DMS153 (cell line): ENCODE measurements around the gene IQCB1.
A peak's percentile ranks its signal among the peaks of the same experiment; 100 is the strongest.
"Not testable (repeated sequence)": the region's sequence is repeated elsewhere in the genome, so short reads cannot be mapped to it uniquely, and the experiment has no call there.

Experiments used
- DNase-seq: peaks from one replicate; lab custom pipeline; 2025; lab: John Stamatoyannopoulos, UW

Gene IQCB1, protein sequence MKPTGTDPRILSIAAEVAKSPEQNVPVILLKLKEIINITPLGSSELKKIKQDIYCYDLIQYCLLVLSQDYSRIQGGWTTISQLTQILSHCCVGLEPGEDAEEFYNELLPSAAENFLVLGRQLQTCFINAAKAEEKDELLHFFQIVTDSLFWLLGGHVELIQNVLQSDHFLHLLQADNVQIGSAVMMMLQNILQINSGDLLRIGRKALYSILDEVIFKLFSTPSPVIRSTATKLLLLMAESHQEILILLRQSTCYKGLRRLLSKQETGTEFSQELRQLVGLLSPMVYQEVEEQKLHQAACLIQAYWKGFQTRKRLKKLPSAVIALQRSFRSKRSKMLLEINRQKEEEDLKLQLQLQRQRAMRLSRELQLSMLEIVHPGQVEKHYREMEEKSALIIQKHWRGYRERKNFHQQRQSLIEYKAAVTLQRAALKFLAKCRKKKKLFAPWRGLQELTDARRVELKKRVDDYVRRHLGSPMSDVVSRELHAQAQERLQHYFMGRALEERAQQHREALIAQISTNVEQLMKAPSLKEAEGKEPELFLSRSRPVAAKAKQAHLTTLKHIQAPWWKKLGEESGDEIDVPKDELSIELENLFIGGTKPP

DNA sequence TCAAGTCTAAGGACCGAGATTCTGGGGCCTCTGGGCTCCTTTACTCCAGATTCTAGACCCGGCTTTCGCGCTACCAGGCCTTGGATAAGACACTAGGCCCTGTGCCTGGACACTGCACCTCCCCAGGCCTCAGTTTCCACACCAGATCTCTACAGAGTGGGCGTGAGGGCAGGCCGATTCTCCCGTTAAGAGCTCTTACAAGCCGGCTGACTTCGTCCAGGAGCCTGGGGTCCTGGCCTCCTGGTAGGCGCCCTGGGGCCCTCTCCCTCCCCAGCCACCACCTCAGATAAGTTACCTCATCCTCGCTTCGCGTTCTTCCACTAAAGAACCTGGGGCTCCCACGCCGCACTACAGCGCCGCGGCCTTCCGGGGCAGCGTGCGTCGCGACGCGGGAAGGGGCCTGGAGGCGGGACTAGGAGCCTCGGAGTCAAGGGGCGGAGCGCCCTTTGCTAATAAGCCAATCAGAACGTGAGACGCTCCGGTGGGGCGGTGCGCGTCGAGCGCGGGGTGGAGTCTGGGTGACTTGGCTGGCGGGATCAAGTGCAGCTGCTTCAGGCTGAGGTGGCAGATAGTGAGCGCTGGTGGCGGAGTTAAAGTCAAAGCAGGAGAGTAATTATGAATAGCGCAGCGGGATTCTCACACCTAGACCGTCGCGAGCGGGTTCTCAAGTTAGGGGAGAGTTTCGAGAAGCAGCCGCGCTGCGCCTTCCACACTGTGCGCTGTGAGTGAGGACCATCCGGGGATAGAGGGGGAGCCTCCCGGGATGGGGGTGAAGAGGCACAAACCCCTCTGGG, at the start of gene IQCB1, which contains the start of gene EAF2:
Gene IQCB1 (minus strand): TSS at position 390 of the 794 bp plus-strand sequence. CDS start 6,100 bp downstream, outside the sequence.
Gene EAF2 (plus strand): TSS at position 539 of the 794 bp plus-strand sequence. CDS start 77 bp downstream, at position 616.
- peak; percentile 92 for DNase-seq

DNA sequence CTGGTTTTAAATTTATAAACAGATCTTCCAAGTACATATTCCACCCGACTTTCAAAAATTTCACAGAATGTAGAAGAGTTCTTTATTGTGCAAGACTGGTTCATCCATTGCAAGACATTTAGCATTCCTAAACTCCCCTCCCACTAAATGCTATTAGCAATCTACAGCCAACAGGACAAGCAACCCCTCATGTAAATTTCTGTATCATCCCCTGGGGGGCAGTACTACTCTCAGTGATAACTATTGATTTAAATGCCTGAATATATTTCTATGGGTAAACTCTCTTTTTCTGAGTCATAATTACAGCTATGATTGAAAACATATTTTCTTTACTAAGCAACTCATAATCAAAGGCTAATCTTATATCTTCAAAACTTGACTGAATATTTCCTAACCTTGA, 48.6 kb upstream of the IQCB1 start:
- DNase-seq, result peak; percentile 7

DNA sequence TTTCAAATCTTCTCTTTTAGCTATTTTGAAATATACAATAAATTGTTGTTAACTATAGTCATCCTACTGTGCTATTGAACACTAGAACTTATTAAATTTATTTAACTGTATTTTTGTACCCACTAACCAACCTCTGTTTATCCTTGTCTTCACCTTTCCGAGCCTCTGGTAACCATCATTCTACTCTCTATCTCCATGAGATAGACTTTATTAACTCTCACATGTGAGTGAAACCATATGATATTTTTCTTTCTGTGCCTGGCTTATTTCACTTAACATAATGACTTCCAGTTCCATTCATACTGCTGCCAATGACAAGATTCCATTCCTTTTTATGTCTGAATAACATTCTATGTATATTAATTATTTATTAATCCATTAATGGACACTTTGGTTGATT, 43.6 kb upstream of the IQCB1 start:
- DNase-seq, result no peak

DNA sequence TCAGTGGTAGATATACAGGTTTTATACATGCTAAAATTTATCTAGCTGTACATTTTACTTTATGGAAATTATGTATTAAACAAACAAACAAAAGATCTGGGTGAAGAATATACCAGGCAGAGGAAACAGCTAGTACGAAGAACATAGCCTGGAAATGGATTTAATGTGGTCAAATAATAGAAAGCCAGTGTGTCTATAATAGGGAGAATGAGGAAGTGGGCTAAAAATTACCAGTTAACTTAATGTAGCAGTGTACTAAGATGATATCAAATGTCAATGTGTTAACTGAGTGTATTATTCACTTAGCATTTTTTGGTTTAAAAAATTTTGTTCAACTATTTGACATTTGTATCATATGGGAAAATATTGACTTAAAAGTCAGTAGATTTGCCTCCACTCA, 36.6 kb upstream of the IQCB1 start:
- DNase-seq, result peak; percentile 37

DNA sequence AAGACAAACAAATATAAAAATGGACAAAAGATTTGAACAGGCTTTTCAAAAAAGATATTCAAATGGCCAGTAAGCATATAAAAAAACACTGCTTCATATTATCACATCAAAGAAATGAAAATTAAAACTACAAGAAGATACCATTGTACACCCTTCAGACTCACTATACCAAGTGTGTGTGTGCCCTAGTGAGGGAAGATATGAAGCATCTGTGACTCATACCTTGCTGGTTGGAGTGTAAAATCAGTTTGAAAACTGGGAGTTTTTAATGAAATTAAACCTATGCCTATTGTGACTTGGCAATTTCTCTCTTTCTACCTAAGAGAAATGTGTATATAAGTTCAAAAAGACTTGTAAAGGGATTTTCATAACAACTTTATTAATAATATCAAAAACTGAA, 35.9 kb upstream of the IQCB1 start:
- no peak for DNase-seq

DNA sequence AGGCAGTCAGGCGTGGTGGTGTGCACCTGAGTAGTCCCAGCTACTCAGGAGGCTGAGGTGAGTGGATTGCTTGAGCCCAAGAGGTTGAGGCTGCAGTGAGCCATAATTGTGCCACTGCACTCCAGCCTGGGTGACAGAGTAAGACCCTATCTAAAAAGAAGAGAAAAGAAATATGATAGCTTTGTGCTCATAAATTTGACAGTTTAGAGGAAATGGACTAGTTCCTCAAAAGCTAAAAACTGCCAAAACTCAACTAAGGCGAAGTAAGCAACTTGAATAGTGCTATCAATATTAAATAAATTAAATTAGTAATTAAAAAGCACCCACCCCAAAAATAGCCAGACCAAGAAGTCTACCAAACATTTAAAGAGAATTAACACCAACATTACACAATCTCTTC, 34.9 kb upstream of the IQCB1 start:
- DNase-seq, result no peak

DNA sequence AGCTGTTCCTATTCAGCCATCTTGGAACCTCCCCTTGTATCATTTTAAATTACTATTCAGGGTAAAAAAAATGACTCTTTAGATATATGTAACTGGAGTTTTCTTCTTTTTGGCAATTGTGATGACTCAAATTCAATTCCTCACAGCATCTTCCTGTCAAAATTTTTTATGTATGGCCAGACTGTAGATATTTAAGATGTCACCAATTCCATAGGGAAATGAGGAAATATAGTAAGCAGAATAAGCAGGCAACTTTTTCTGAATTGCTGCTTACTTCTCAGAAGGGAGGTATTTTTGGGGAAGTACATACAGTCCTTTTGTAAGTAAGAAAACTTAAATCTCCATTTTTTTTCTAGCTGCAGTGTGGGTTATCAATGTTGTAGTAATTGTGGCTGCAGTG, 28.9 kb upstream of the IQCB1 start:
- DNase-seq, result no peak

DNA sequence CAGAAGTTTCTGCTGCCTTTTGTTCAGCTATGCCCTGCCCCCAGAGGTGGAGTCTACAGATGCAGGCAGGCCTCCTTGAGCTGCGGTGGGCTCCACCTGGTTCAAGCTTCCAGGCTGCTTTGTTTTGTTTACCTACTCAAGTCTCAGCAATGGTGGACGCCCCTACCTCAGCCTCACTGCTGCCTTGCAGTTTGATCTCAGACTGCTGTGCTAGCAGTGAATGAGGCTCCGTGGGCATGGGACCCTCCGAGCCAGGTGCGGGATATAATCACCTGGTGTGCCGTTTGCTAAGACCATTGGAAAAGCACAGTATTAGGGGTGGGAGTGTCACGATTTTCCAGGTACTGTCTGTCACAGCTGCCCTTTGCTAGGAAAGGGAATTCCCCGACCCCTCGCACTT, 28.4 kb upstream of the IQCB1 start:
- not testable (repeated sequence) for DNase-seq

DNA sequence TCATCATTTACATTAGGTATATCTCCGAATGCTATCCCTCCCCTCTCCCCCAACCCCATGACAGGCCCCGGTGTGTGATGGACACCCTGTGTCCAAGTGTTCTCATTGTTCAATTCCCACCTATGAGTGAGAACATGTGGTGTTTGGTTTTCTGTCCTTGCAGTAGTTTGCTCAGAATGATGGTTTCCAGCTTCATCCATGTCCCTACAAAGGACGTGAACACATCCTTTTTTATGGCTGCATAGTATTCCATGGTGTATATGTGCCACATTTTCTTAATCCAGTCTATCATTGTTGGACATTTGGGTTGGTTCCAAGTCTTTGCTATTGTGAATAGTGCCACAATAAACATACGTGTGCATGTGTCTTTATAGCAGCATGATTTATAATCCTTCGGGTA, 22.9 kb upstream of the IQCB1 start:
- DNase-seq, result not testable (repeated sequence)

DNA sequence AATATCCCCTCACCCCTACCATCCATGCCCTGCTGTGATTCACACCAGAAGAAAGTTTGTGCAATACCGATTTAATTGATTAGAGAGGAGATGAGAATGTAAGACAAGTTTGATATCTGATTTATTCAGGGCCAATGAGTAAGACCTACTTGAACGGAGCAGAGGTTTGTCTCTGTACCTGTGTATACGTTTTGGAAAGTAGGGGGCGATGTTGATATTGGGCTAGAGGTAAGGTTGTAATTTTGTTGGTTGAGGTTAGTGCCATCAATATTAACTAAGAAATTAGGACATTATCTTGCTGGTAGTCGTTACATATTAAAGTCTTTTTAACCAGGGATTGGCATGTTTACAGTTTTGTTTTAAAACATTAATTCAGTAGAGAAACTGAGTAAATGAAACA, 20.7 kb upstream of the IQCB1 start:
- no peak for DNase-seq

DNA sequence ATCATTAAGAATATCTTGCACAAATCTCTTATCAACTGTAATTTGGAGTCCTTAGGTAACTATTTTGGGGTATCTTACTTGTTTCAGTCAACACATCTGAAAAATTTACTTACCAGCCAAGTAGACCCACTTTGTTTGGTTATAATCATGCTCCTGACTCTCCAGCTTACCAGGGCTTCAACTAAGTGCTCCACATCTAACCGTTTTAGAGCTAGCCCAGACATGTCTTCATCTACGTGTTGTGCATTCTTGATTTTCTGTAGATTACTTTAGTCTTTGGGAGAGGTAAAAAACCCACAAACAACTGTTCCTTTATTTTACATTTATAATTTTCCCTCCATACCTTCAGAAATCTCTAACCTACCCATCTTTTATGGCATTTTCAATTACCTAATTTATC, 17.4 kb upstream of the IQCB1 start:
- DNase-seq, result no peak

DNA sequence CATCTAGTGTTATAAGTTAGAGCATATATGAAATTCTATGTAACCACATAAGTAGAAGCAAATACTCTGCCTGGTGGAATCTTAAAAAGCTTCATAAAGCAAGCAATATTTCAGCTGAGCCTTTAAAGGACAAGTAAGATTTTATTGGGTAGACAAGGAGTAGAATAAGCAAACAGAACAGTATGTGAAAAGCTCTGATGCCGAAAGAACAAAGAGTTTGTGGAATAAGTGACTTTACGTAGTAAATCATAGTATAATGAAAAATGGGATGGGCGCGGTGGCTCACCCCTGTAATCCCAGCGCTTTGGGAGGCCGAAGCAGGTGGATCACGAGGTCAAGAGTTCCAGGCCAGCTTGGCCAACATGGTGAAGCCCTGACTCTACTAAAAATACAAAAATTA, 10.0 kb upstream of the IQCB1 start:
- DNase-seq, result no peak

DNA sequence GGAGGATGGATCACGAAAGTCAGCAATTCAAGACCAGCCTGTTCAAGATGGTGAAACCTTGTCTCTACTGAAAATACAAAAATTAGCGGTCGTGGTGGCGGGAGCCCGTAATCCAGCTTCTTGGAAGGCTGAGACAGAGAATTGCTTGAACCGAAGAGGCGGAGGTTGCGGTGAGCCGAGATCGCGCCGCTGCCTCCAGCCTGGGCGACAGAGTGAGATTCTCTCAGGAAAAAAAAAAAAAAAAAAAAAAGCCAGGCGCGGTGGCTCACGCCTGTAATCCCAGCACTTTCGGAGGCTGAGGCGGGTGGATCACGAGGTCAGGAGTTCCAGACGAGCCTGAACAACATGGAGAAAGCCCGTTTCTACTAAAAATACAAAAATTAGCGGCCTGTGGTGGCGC, 5.1 kb upstream of the IQCB1 start:
- DNase-seq, result no peak

DNA sequence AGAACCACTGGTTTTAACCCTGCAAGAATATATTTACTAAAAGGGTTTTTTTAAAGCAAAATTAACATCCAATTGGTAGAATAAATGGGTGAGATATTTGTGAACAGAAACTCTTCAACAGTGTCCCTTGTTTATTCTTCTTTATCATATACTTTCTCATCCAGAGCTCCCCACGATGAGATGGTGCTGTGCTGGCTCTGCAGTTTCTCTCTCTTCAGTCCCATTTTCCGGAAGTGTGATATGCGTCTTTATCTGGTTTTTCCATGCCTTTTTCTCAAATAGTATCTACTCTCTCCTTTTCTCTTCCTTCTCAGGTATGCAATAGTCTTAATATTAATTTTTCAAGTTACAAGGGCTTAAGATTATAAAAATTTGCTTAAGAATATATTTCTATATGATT, 1.6 kb upstream of the IQCB1 start:
- DNase-seq, result no peak

DNA sequence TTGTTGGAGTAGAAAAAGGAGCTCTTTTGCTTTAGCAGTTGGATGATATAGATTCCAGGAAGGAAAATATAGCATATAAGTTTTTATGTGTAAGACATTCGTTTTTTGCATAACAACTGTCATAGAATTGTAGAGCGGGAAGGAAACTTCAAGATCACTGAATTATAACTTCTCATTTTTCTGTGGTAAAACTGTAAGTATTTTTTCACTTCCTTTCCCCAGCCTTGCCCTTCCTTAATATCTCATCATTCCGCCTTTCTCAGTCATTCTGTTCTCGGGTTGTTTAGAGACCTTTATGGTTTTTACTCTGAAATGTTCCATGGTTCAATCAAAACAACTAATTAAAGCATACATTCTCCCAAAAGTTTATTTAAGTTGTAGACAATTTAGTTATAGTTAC, 1.2 kb upstream of the IQCB1 start:
- no peak for DNase-seq

DNA sequence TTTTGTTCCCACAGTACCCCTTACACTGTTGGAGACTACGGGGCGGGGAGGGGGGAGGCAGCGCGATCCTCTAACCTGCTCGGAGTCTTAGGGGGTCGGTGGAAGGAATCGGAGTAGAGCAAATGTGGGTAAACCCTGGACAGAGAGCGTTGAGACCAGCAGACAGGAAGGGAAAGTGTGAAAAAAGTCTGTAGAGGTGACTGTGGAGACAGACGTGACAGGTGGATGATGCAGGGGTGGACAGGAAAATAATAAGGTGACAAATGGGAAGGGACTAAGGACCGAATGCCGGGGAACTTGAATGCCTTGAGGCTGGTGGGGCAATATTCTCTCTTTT, 573 bp upstream of the IQCB1 start:
- DNase-seq, result no peak

DNA sequence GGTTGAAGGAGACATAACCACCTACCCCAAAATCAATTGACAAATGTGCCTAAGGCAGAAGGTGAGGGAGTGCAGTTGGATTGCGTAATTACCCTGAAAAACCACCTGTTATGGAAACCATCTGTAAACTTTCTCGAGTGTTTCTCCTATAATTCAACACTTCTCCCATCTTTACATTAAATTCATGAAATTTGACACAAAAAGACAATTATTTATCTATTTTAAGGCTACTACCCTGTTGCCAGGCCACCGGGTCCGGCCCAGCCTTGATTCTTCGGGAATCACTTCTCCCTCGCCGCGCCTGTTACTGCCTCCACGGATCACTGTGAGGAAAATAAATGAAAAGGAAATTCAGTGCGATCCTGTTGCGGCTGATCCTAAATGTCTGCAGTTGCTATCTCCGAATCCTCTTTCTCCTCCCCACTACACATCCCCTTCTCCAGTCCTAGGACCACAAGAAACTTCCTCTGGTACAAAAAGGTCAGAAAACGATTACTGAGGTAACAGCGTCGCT, 646 bp downstream of the IQCB1 start:
- DNase-seq, result no peak

DNA sequence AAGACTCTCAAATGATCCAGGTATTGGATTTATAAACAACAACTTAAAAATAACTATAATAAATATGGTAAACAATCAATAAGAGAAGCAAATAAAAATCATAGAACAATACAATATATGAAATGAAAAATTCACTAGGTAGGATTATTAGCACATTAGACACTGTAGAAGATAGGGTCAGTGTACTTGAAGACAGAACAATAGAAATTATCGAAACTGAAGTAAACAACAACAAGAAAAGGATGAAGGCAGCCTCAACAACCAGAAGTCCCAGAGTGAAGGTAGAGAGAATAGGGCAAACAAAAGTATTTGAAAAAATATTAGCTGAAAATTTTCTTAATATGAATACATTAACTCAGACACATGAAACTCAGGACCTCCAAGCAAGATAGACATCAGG, 11.9 kb downstream of the IQCB1 start:
- DNase-seq, result no peak

DNA sequence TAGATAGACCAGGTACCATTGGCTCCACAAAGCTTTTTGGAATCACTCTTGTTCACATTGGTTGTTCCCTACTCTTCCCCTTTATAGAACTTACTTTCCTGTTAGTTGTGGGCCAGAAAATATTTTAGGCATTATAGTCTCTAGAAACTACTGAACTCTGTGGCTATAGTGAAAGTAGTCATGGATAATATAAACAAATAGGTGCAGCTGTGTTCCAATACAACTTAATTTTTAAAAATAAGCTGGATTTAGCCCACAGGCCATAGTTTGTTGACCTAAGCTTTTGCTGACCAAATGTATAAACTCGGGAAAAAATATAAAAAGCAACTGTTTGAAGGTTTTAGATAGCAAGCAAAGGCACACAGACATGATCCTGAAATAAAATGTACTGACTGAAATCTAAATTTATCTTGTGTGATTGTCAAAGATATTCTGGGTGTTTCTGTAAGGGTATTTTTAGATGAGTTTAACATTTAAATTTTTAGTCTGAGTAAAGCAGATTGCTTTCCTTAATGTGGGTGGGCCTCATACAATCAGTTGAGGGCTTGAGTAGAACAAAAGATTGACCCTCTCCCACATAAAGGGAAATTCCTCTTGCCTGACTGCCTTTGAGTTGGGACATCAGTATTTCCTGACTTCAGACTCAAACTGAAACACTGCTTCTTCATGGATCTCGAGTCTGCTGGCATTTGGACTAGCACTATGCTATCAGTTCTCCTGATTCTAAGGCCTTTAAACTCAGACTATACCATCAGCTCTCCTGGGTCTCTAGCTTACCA, 13.2 kb downstream of the IQCB1 start:
- no peak for DNase-seq

DNA sequence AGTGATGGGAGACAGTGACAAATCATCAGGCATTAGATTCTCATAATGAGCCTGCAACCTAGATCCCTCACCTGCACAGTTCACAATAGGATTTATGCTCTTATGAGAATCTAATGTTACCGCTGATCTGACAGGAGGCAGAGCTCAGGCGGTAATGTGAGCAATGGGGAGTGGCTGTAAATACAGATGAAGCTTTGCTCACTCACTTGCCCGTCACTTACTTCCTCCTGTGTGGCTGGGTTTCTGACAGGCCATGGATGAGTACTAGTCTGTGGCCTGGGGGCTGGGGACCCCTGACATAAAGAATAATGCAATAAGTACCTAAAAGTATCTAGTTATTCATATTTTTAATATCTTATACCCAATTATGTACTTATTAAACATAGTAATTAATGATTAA, 15.6 kb downstream of the IQCB1 start:
- no peak for DNase-seq

DNA sequence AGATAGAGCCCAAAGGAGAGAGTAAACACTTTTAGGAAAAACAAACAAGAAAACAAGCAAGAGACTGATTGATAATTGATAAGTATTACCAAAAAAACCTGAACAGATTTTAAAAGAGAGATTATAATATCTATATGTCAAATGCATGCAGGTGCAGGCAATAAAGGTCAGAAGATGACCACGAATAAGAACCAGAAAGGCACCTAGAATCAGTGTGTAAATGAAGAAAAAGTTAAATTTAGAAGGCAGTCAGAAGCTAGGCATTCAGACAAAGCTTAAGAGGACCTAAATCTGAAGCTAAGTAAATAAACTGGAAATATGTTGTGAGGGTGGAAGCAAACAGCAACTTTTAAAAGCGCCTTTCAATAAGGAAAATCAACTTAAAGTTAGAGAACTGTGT, 16.3 kb downstream of the IQCB1 start:
- no peak for DNase-seq

DNA sequence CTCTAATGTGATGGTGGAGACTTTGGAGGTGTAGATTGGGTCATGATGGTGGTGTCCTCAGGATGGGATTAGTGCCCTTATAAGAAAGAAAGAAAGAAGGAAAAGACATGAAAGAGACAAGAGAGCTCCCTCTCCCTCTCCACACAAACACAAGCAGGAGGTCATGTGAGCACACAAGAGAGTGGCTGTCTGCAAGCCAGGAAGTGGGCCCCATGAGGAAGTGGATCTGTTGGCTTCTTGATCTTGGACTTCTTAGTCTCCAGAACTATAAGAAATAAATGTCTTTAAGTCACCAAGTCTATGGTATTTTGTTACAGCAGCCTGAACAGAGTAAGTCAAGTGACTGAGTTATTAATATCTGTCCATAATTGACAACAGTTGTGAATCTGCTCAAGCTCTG, 17.1 kb downstream of the IQCB1 start:
- no peak for DNase-seq
